ENCODE data around the gene SPIRE2. TPM values are rescaled to one million over a fixed set of nuclear protein-coding genes. Genes with fewer than 3 reads are reported as not detected.
A peak's percentile ranks its signal among the peaks of the same experiment; 100 is the strongest.

Gene SPIRE2
- total and polyA plus RNA-seq, 2 of the 13 experiments (the other 11 are each of a cell fraction or from before 2014, with no cell fraction given) = 13.3 to 37.5 TPM

DNA sequence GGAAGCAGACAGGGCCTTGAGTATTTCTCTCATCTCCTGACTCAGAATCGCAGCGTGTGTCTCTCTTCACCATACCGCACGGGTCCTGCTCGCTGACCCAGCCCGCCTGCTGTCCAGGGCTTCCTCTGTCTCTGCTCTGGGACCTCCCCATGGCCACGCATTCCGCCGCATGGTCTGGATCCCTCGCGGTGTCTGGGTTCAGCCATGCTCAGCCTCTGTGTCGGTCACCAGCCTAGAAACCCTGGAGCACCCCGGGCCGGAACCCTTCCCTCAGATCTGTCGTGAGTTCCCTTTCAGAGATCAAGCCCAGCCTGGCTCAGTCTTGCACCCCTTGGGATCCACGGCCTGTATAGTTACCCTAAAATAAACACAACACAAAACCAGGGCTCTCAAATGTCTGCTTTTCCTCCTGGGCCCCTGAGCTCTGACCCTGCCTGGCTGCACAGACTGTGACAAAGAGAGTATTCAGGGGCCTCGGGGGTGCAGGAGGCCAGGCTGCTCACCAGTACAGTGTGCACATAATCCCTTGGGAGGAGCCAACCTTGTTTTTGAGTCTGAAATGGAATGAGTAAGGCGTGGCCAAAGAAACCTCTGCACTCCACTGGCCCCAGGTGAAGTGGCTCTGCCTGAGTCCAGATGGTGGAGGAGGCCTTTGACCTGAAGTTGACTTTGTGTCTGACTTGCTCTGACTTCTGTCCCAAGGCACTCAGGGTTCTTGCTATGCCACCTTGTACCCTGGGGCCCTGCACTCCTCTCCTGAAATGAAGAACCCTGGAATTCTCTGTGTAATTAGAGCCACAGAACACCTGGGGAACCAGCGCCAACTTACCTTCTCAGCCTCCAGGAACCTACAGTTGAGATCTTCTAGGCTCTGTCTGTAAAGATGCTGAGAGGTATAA, 5.8 kb upstream of the SPIRE2 start (continued):
- TF ChIP-seq NCOA2 (CRISPR knock-in tag; IDR thresholded peaks at IDR 0.05) (peak; percentile 92), ZNF446 (CRISPR knock-in tag; IDR thresholded peaks at IDR 0.05) (peak; percentile 49; the same call in 1 of the 2 replicates), TAF1 (CRISPR knock-in tag; IDR thresholded peaks at IDR 0.05) (peak; percentile 74), SRSF1 (optimal IDR thresholded peaks at IDR 0.05; ENCODE audit: low read depth, low read length) (peak; percentile 40), ZNF431 (CRISPR knock-in tag; IDR thresholded peaks at IDR 0.05; ENCODE audit: borderline replicate concordance, low read depth) (no peak), ZBTB43 (CRISPR knock-in tag; conservative IDR thresholded peaks at IDR 0.05) (peak; percentile 50), POLR2A (IDR thresholded peaks at IDR 0.05; ENCODE audit: insufficient read depth in 1 of 2, low read depth in 2 of 2, low read length in 2 of 2) (peak; percentile 82 to 88), GZF1 (CRISPR knock-in tag; IDR thresholded peaks at IDR 0.05) (peak; percentile 90), SP1 (IDR thresholded peaks at IDR 0.05) (no peak), SP1 (CRISPR knock-in tag; IDR thresholded peaks at IDR 0.05) (peak; percentile 21; the same call in 1 of the 2 replicates), ZNF280D (CRISPR knock-in tag; IDR thresholded peaks at IDR 0.05) (peak; percentile 96), FOSL1 (CRISPR knock-in tag; IDR thresholded peaks at IDR 0.05; ENCODE audit: borderline replicate concordance) (peak; percentile 27; the same call in 1 of the 2 replicates), MEIS1 (CRISPR knock-in tag; IDR thresholded peaks at IDR 0.05; ENCODE audit: borderline replicate concordance) (no peak; the same call in 1 of the 2 replicates), ZSCAN12 (CRISPR knock-in tag; IDR thresholded peaks at IDR 0.05) (peak; percentile 73; the same call in 1 of the 2 replicates)
- TF ChIP-seq, protein P1, sequence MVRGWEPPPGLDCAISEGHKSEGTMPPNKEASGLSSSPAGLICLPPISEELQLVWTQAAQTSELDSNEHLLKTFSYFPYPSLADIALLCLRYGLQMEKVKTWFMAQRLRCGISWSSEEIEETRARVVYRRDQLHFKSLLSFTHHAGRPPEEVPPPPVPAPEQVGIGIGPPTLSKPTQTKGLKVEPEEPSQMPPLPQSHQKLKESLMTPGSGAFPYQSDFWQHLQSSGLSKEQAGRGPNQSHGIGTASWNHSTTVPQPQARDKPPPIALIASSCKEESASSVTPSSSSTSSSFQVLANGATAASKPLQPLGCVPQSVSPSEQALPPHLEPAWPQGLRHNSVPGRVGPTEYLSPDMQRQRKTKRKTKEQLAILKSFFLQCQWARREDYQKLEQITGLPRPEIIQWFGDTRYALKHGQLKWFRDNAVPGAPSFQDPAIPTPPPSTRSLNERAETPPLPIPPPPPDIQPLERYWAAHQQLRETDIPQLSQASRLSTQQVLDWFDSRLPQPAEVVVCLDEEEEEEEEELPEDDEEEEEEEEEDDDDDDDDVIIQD (CRISPR knock-in tag; IDR thresholded peaks at IDR 0.05; ENCODE audit: low read depth) = peak; percentile 70; the same call in 1 of the 2 replicates

All from HepG2 (cell line).